ENCODE results near the gene LPGAT1. TPM values are rescaled to one million over a fixed set of nuclear protein-coding genes. Genes with fewer than 3 reads are reported as not detected.
A peak's percentile ranks its signal among the peaks of the same experiment; 100 is the strongest.

Gene LPGAT1
- polyA plus RNA-seq, 1 donor from 2014 or later: 37.4 TPM

- no peak overlapping the region for H3K27ac Mint-ChIP-seq
- peaks cover 0 to 6% (median 1%) of the 10 kb centered on the region in 3 donors for H3K9me3 Mint-ChIP-seq
- H3K4me1 Mint-ChIP-seq: peaks cover 0 to 4% (median 2%) of the 10 kb centered on the region in 3 donors
- peaks cover 22% of the 10 kb centered on the region for H3K36me3 Mint-ChIP-seq
- H3K27me3 Mint-ChIP-seq: no peaks in the 10 kb centered on the region
- H3K4me3 Mint-ChIP-seq: no peak overlapping the region
These were observed 69.2 kb downstream of the LPGAT1 start for GRCh38 chr1:211761400-211761799.

- peaks cover 0 to 4% (median 3%) of the 10 kb centered on the region in 3 donors for H3K4me1 Mint-ChIP-seq
- H3K4me3 Mint-ChIP-seq: no peak overlapping the region
These were observed 74.0 kb downstream of the LPGAT1 start for GRCh38 chr1:211756471-211757020.

GRCh38 chr1:211753649-211754251 is 76.8 kb downstream of the LPGAT1 start:
- no peaks in the 10 kb centered on the region for H3K27me3 Mint-ChIP-seq
- no peak overlapping the region for H3K4me3 Mint-ChIP-seq
- no peak overlapping the region for H3K27ac Mint-ChIP-seq
- peaks cover 0 to 1% (median 0%) of the 10 kb centered on the region in 3 donors for H3K9me3 Mint-ChIP-seq
- peaks cover 0 to 4% (median 3%) of the 10 kb centered on the region in 3 donors for H3K4me1 Mint-ChIP-seq
- H3K36me3 Mint-ChIP-seq: peaks cover 13% of the 10 kb centered on the region

More at GRCh38 chr1:211756471-211757020, 74.0 kb downstream of the LPGAT1 start:
- H3K36me3 Mint-ChIP-seq: peaks cover 14% of the 10 kb centered on the region
- no peaks in the 10 kb centered on the region for H3K27me3 Mint-ChIP-seq
- H3K9me3 Mint-ChIP-seq: peaks cover 0 to 6% (median 1%) of the 10 kb centered on the region in 3 donors
- H3K27ac Mint-ChIP-seq: no peak overlapping the region

DNA sequence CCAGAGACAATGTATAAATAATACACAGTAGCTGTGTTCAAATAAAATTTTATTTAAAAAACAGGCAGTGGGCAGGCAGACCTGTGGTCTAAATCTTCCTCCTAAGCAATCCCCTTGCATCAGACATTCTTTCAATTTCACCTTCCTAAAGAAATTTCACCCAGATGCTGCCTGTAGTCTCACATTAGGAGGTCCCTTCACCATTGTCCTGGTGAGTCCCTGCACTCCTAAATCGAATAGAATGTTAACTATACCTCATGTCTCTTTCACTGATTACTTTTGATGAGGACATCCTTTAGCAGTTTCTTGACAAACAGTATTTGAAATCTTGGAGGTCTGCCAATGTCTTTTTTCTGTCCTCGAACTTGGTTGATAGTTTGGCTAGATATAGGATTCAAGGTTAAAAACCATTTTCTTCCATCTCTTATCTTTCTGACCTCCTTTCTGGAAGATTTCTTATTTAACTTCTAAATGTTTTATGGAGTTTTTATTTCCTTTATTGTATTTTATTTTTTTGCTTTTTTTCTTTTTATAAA is 77.5 kb downstream of the LPGAT1 start:
- Mint-ChIP-seq H3K4me1 (peaks cover 0 to 4% (median 3%) of the 10 kb centered on the region in 3 donors), H3K27ac (no peak overlapping the region), H3K27me3 (no peaks in the 10 kb centered on the region), H3K36me3 (peaks cover 15% of the 10 kb centered on the region), H3K4me3 (no peak overlapping the region), H3K9me3 (peaks cover 0 to 1% (median 0%) of the 10 kb centered on the region in 3 donors)

DNA sequence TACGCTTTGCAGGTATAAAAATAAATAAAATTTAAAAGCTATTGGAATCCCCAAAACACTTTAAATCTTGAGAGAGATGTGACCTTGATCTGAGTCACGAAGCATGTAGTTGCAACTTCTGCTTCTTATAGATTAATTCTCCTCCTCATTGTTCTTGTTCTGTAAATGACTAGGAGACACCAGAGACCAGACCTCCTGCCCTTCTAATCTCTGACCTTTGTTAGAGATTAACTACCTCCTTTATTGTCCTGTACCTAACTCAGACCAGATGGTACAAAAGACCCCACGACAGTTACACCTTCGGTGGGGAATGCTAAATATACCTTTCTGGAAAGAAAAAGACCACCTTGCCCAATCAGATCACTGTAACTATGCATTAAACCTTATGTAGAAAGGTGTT is 78.2 kb downstream of the LPGAT1 start:
- Mint-ChIP-seq H3K9me3 (no peaks in the 10 kb centered on the region), H3K4me3 (no peak overlapping the region), H3K4me1 (peaks cover 0 to 3% (median 1%) of the 10 kb centered on the region in 3 donors), H3K27ac (no peak overlapping the region), H3K36me3 (peaks cover 8% of the 10 kb centered on the region), H3K27me3 (no peaks in the 10 kb centered on the region)

DNA sequence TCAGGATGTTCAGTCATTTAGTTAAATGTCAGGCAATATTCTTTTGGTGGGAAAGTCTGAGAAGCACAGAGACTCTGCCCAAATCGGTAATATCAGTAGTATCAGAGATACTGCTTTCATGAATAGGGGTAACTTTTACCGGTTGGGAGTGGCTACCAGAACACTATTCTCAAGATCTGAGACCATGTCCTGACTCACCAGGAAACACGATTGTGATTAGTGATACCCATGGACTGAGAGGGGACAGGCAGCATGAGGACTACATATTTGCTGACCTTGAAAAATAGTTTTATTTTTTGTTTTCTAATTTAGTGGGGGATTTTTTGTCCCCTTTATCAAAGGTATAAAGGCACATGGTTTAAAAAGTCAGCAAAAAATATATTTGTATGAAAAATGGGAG is 79.1 kb downstream of the LPGAT1 start:
- no peaks in the 10 kb centered on the region for H3K9me3 Mint-ChIP-seq
- peaks cover 0 to 1% (median 0%) of the 10 kb centered on the region in 3 donors for H3K4me1 Mint-ChIP-seq
- H3K4me3 Mint-ChIP-seq: no peak overlapping the region
- H3K27ac Mint-ChIP-seq: no peak overlapping the region
- H3K36me3 Mint-ChIP-seq: peaks cover 4% of the 10 kb centered on the region
- H3K27me3 Mint-ChIP-seq: no peaks in the 10 kb centered on the region

- Mint-ChIP-seq H3K36me3 (peaks cover 4% of the 10 kb centered on the region), H3K4me3 (no peak overlapping the region), H3K9me3 (no peaks in the 10 kb centered on the region), H3K27me3 (no peaks in the 10 kb centered on the region), H3K4me1 (peaks cover 0 to 1% (median 0%) of the 10 kb centered on the region in 3 donors), H3K27ac (no peak overlapping the region)
These were observed 80.0 kb downstream of the LPGAT1 start for GRCh38 chr1:211750599-211750998.

DNA sequence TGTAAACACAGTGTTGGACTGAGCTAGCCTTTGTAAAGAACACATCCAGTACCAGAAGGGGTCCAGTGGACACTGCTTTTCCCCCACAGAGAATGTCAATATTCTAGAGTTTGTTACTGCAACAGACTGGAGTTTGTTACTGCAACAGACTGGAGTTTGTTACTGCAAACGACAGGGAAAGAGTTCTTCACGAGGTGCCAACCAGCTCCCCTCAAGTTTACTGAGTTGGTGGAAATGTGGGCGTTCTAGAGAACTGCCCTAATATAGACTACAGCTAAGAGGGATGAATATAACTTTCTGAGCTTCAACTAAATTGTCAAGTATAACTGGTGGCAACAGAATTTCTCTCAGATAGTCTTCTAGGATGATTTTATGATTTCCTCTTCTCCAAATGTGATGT is 81.3 kb downstream of the LPGAT1 start:
- peaks cover 0 to 1% (median 0%) of the 10 kb centered on the region in 3 donors for H3K4me1 Mint-ChIP-seq
- no peak overlapping the region for H3K4me3 Mint-ChIP-seq
- peaks cover 4% of the 10 kb centered on the region for H3K36me3 Mint-ChIP-seq
- no peak overlapping the region for H3K27ac Mint-ChIP-seq
- H3K27me3 Mint-ChIP-seq: no peaks in the 10 kb centered on the region
- no peaks in the 10 kb centered on the region for H3K9me3 Mint-ChIP-seq

GRCh38 chr1:211748810-211749209 is 81.8 kb downstream of the LPGAT1 start:
- Mint-ChIP-seq H3K27me3 (no peaks in the 10 kb centered on the region), H3K36me3 (peaks cover 4% of the 10 kb centered on the region), H3K4me1 (peaks cover 0 to under 1% (median 0%) of the 10 kb centered on the region in 3 donors), H3K27ac (no peak overlapping the region), H3K9me3 (no peaks in the 10 kb centered on the region), H3K4me3 (no peak overlapping the region)

DNA sequence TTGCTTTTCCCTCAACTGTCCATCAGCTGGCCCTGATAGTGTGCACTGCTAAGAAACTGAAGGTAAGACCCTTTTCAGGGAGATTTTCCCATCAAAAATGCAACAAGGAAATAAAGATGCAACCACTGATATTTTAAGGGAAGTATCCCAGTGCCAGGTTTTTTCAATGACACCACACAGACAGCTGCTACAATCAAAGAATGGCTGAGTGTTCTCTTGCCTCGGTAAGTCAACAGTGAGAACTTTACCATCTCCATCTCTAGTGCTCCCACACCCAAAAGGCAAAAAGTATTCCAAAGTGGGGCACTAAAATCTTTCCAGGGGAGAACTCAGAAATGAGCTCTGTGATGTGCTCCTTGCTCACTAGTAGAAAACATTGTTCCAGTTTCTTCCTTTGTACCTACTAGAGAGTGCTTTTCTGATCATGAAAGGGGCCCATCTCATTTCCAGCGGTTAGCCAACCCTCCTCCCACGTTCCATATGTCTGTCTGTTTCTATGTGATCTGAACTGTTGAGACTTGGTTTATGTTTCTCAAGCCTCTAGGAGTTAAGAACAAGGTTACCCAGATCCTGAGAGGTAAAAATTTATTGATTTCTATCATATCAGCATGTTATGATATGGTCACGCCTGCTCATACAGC is 87.6 kb downstream of the LPGAT1 start:
- H3K4me3 Mint-ChIP-seq: no peak overlapping the region

DNA sequence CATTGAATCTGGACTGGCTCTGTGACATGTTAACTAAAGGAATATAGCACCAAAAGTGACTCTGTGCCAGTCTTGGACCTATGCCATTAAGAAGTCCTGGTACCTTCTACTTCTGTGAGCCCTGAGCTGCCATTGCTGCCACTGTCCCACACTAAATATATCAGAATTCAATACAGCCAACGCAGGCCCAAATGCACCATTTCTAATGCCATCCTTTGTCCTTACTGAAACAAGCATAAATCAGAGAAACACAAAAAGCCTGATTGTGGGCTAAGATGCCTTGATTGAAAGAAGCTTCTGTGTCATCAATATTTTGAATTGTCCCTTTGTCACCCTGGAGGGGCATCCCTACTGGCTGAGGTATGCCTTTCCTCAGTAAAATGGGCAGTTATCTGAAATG is 88.3 kb downstream of the LPGAT1 start:
- H3K36me3 Mint-ChIP-seq: no peaks in the 10 kb centered on the region
- H3K27ac Mint-ChIP-seq: no peak overlapping the region
- H3K27me3 Mint-ChIP-seq: no peaks in the 10 kb centered on the region

More for the DNA sequence above, 87.6 kb downstream of the LPGAT1 start:
- no peaks in the 10 kb centered on the region for H3K27me3 Mint-ChIP-seq
- no peaks in the 10 kb centered on the region for H3K36me3 Mint-ChIP-seq
- no peaks in the 10 kb centered on the region for H3K9me3 Mint-ChIP-seq
- peaks cover 14 to 23% (median 17%) of the 10 kb centered on the region in 3 donors for H3K4me1 Mint-ChIP-seq
- no peak overlapping the region for H3K27ac Mint-ChIP-seq

GRCh38 chr1:211741788-211742187 is 88.8 kb downstream of the LPGAT1 start:
- Mint-ChIP-seq H3K27ac (no peak overlapping the region), H3K27me3 (no peaks in the 10 kb centered on the region), H3K4me3 (no peak overlapping the region), H3K36me3 (no peaks in the 10 kb centered on the region), H3K4me1 (peaks cover 14 to 23% (median 19%) of the 10 kb centered on the region in 3 donors), H3K9me3 (no peaks in the 10 kb centered on the region)

More for the DNA sequence above, 88.3 kb downstream of the LPGAT1 start:
- H3K4me3 Mint-ChIP-seq: no peak overlapping the region
- peaks cover 14 to 23% (median 19%) of the 10 kb centered on the region in 3 donors for H3K4me1 Mint-ChIP-seq
- H3K9me3 Mint-ChIP-seq: no peaks in the 10 kb centered on the region

DNA sequence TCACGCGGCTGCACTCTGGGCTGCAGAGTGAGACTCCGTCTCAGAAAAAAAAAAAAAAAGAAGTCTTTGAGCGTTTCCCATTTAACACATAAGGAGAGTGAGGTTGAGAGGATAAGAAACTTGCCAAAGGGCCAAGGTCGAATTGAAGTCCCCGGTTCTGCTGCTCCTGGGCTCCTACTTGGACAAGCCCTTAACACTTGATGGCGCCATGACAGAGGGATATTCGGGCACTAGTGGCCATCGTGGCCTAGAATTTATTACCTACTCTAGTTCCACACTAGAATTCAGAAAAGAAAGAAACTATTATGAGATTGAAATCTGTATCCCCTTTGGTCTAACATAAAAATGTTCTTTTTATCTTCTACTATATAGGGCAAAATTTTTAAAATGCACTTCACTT is 89.4 kb downstream of the LPGAT1 start:
- no peaks in the 10 kb centered on the region for H3K27me3 Mint-ChIP-seq
- H3K4me3 Mint-ChIP-seq: no peak overlapping the region
- H3K9me3 Mint-ChIP-seq: no peaks in the 10 kb centered on the region
- no peaks in the 10 kb centered on the region for H3K36me3 Mint-ChIP-seq
- H3K27ac Mint-ChIP-seq: no peak overlapping the region
- peaks cover 14 to 23% (median 19%) of the 10 kb centered on the region in 3 donors for H3K4me1 Mint-ChIP-seq

GRCh38 chr1:211739671-211740411 is 90.7 kb downstream of the LPGAT1 start:
- Mint-ChIP-seq H3K27me3 (peaks cover 3% of the 10 kb centered on the region), H3K4me1 (peaks cover 14 to 23% (median 19%) of the 10 kb centered on the region in 3 donors), H3K4me3 (peak overlapping the region in 2 of 4 donors; percentile 77 to 86), H3K9me3 (no peaks in the 10 kb centered on the region), H3K27ac (peak overlapping the region in 1 of 3 donors; percentile 30), H3K36me3 (no peaks in the 10 kb centered on the region)
